Ovary (tissue), 3 donors: Measurements from ENCODE around the gene PHAF1.

Experiments used
- EP300 ChIP-seq: sonication (generic); formaldehyde crosslinking; IDR thresholded peaks from one replicate; pipeline ENCODE4 v1.6.1; 2017; ENCODE audit warnings: antibody characterized with exemption
- POLR2A ChIP-seq: fragments of 450-650 bp; IDR thresholded peaks from one replicate; pipeline ENCODE4 v1.6.1; 2017; ENCODE audit warnings: antibody characterized with exemption, mild to moderate bottlenecking, moderate library complexity
- TF ChIP-seq, protein P1 (sequence below), 3 donors: fragments of 450-650 bp in 2 of 3; fragments of 200-600 bp in 1 of 3; IDR thresholded peaks; one replicate each; pipeline versions ENCODE4 v1.5.1 to v1.8.0; 2016 to 2022; ENCODE audit warnings: antibody characterized with exemption in 3 of 3, mild to moderate bottlenecking in 1 of 3
- donor health status: DM: no; HTN: no; CAD: no.

- TF ChIP-seq, protein P1, sequence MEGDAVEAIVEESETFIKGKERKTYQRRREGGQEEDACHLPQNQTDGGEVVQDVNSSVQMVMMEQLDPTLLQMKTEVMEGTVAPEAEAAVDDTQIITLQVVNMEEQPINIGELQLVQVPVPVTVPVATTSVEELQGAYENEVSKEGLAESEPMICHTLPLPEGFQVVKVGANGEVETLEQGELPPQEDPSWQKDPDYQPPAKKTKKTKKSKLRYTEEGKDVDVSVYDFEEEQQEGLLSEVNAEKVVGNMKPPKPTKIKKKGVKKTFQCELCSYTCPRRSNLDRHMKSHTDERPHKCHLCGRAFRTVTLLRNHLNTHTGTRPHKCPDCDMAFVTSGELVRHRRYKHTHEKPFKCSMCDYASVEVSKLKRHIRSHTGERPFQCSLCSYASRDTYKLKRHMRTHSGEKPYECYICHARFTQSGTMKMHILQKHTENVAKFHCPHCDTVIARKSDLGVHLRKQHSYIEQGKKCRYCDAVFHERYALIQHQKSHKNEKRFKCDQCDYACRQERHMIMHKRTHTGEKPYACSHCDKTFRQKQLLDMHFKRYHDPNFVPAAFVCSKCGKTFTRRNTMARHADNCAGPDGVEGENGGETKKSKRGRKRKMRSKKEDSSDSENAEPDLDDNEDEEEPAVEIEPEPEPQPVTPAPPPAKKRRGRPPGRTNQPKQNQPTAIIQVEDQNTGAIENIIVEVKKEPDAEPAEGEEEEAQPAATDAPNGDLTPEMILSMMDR (IDR thresholded peaks at IDR 0.05): no peak
- TF ChIP-seq POLR2A: no peak
- TF ChIP-seq EP300: no peak
These were observed 46.7 kb upstream of the PHAF1 start for GRCh38 chr16:67063008-67063407.
